GM23338 (cell line): ENCODE measurements around the gene CDR2L. TPM values are rescaled to one million over a fixed set of nuclear protein-coding genes. Genes with fewer than 3 reads are reported as not detected.

ENCODE experiments used
- ATAC-seq: fragments of 200-7000 bp; cut with Tn5 transposase; 3 replicates; pipeline ENCODE4 v1.9.1; 2020
- DNase-seq: peaks from one replicate; pipeline ENCODE4 v3.0.0-alpha.2; 2015; ENCODE audit warnings: low spot score
- H2AFZ ChIP-seq: fragments of 200-600 bp; sonication (generic); 2 replicates; pipeline ENCODE4 v1.8.0; 2016; ENCODE audit warnings: antibody characterized with exemption, mild to moderate bottlenecking, moderate library complexity
- H3F3A ChIP-seq: fragments of 200-600 bp; sonication (generic); replicated peaks from 2 replicates; pipeline ENCODE4 v1.8.0; 2017; ENCODE audit warnings: antibody characterized with exemption, mixed run types, low read depth
- H3K27ac ChIP-seq: fragments of 200-600 bp; sonication (generic); 2 replicates; pipeline ENCODE4 v1.6.1; 2016; ENCODE audit warnings: low read depth
- H3K27me3 ChIP-seq: fragments of 200-600 bp; sonication (generic); 2 replicates; pipeline ENCODE4 v1.8.0; 2016; ENCODE audit warnings: mild to moderate bottlenecking, mixed run types, moderate library complexity; ENCODE audit not compliant: insufficient read depth
- H3K36me3 ChIP-seq: fragments of 200-600 bp; sonication (generic); 2 replicates; pipeline ENCODE4 v1.8.0; 2016; ENCODE audit warnings: mild to moderate bottlenecking; ENCODE audit not compliant: insufficient read depth
- H3K4me1 ChIP-seq: fragments of 200-600 bp; sonication (generic); 2 replicates; pipeline ENCODE4 v1.8.0; 2016; ENCODE audit warnings: mild to moderate bottlenecking, moderate library complexity; ENCODE audit not compliant: insufficient read depth
- H3K4me2 ChIP-seq: fragments of 200-600 bp; sonication (generic); 2 replicates; pipeline ENCODE4 v1.7.1; 2017; ENCODE audit warnings: mixed run types
- H3K4me3 ChIP-seq: fragments of 200-600 bp; sonication (generic); 2 replicates; pipeline ENCODE4 v1.6.1; 2016; ENCODE audit warnings: mixed run types
- H3K79me2 ChIP-seq: fragments of 200-600 bp; sonication (generic); replicated peaks from 2 replicates; pipeline ENCODE4 v1.8.0; 2017; ENCODE audit warnings: mild to moderate bottlenecking; ENCODE audit not compliant: insufficient read depth
- H3K9me2 ChIP-seq: fragments of 200-600 bp; sonication (generic); 2 replicates; pipeline ENCODE4 v1.8.0; 2017; ENCODE audit not compliant: insufficient read depth
- H4K20me1 ChIP-seq: fragments of 200-600 bp; sonication (generic); replicated peaks from 2 replicates; pipeline ENCODE4 v1.8.0; 2017; ENCODE audit warnings: mild to moderate bottlenecking; ENCODE audit not compliant: insufficient read depth
- H3K27ac Mint-ChIP-seq: 2 replicates; pipeline ENCODE4 v1.8.0; 2020; ENCODE audit warnings: inconsistent platforms, mild to moderate bottlenecking, moderate library complexity, mixed read lengths
- H3K27me3 Mint-ChIP-seq: 3 replicates; pipeline ENCODE4 v1.8.0; 2022; ENCODE audit warnings: low read depth, mild to moderate bottlenecking, moderate library complexity, mixed read lengths, inconsistent platforms; ENCODE audit not compliant: insufficient read depth, poor library complexity
- H3K36me3 Mint-ChIP-seq: 3 replicates; pipeline ENCODE4 v1.8.0; 2021; ENCODE audit warnings: low read depth, mild to moderate bottlenecking, inconsistent platforms, moderate library complexity, mixed read lengths
- H3K4me1 Mint-ChIP-seq: 3 replicates; pipeline ENCODE4 v1.8.0; 2020; ENCODE audit warnings: mild to moderate bottlenecking, inconsistent platforms, mixed read lengths
- H3K4me3 Mint-ChIP-seq: 3 replicates; pipeline ENCODE4 v1.8.0; 2021; ENCODE audit warnings: moderate library complexity, mild to moderate bottlenecking, inconsistent platforms, mixed read lengths
- H3K9me3 Mint-ChIP-seq: 3 replicates; pipeline ENCODE4 v1.8.0; 2020; ENCODE audit warnings: moderate library complexity, mild to moderate bottlenecking, inconsistent platforms, mixed read lengths
- CREB1 ChIP-seq: fragments of 250-450 bp; sonication (Bioruptor Pico); IDR thresholded peaks from 2 replicates; pipeline ENCODE4 v1.5.0; 2020; ENCODE audit warnings: low read depth, mild to moderate bottlenecking, moderate library complexity
- POLR2AphosphoS5 ChIP-seq: IDR thresholded peaks from 2 replicates; pipeline ENCODE4 v1.6.1; 2016; ENCODE audit warnings: antibody characterized with exemption, low read depth
- STAT1 ChIP-seq: IDR thresholded peaks from one replicate; pipeline ENCODE4 v1.6.1; 2016; ENCODE audit warnings: antibody characterized with exemption; ENCODE audit not compliant: unreplicated experiment
- ZNF114 ChIP-seq: fragments of 250-450 bp; sonication (Bioruptor Pico); IDR thresholded peaks from 2 replicates; pipeline ENCODE4 v1.5.0; 2020; ENCODE audit warnings: mild to moderate bottlenecking, moderate library complexity
- ZNF331 ChIP-seq: fragments of 250-450 bp; sonication (Bioruptor Pico); IDR thresholded peaks from 2 replicates; pipeline ENCODE4 v1.5.0; 2020; ENCODE audit warnings: low read depth, mild to moderate bottlenecking, moderate library complexity
- polyA plus RNA-seq: library from polyadenylated mRNA; unstranded; fragments of >200 nt; fragmentation: Nextera tagmentation; extraction: Ambion mirVana; gene quantifications from 2 replicates; pipeline ENCODE4 v1.2.1, GENCODE V29; 2016
- total RNA-seq: library from RNA; depleted of rRNA; stranded (reverse); fragments of >200 nt; shearing (Covaris generic); gene quantifications from 2 replicates; pipeline ENCODE4 v1.2.3, GENCODE V29; 2014
- TF ChIP-seq, protein P1 (sequence below): IDR thresholded peaks from one replicate; pipeline ENCODE4 v1.6.1; 2018; ENCODE audit warnings: antibody characterized with exemption; ENCODE audit not compliant: unreplicated experiment
- TF ChIP-seq, protein P2 (sequence below), 2 experiments: fragments of 200-600 bp in 1 of 2; sonication (generic) in 1 of 2; conservative IDR thresholded peaks; 2 replicates each; pipeline versions ENCODE4 v1.5.1 to v1.6.1; 2016 to 2017; ENCODE audit warnings: antibody characterized with exemption in 2 of 2, low read depth in 2 of 2, mild to moderate bottlenecking in 2 of 2, moderate library complexity in 1 of 2

Gene CDR2L
- total and polyA plus RNA-seq, 2 experiments from 2014 or later, result 17.7 to 35.8 TPM

DNA sequence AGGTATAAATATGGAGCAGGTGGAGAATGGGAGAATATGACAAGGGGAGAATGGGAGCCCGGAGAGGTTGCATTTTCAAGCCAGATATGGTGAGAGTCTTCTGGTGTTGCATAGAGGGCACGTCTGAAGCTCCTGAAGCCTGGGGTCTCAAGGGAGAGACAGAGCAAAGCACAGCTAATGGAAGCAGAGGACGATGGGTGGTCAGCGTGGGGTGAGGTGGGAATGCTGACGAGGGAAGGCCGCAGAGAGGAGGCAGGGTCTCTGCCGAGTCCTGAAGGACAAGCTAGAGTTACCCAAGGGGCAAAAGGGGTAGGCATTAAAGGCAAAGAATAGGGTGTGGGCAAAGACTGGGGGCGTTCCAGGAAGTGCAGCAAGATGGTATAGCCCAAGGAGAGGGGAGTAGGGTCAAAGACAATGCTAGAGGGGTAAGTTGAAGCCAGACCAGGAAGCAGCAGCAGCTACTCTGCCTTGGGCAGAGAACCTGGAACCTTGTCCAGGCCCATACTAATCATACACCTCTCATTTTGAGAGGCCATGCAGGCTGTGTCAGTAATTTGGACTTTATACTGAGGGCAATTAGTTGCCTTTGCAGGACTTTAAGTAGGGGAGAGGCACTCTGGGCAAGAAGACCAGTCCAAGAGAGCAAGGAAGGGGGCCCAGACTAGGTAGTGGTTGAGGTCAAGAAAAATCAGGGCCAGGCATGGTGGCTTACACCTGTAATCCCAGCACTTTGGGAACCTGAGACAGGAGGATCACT, 49.1 kb upstream of the CDR2L start (continued):
- TF ChIP-seq STAT1, result no peak
- TF ChIP-seq, protein P1, sequence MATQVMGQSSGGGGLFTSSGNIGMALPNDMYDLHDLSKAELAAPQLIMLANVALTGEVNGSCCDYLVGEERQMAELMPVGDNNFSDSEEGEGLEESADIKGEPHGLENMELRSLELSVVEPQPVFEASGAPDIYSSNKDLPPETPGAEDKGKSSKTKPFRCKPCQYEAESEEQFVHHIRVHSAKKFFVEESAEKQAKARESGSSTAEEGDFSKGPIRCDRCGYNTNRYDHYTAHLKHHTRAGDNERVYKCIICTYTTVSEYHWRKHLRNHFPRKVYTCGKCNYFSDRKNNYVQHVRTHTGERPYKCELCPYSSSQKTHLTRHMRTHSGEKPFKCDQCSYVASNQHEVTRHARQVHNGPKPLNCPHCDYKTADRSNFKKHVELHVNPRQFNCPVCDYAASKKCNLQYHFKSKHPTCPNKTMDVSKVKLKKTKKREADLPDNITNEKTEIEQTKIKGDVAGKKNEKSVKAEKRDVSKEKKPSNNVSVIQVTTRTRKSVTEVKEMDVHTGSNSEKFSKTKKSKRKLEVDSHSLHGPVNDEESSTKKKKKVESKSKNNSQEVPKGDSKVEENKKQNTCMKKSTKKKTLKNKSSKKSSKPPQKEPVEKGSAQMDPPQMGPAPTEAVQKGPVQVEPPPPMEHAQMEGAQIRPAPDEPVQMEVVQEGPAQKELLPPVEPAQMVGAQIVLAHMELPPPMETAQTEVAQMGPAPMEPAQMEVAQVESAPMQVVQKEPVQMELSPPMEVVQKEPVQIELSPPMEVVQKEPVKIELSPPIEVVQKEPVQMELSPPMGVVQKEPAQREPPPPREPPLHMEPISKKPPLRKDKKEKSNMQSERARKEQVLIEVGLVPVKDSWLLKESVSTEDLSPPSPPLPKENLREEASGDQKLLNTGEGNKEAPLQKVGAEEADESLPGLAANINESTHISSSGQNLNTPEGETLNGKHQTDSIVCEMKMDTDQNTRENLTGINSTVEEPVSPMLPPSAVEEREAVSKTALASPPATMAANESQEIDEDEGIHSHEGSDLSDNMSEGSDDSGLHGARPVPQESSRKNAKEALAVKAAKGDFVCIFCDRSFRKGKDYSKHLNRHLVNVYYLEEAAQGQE, result no peak

DNA sequence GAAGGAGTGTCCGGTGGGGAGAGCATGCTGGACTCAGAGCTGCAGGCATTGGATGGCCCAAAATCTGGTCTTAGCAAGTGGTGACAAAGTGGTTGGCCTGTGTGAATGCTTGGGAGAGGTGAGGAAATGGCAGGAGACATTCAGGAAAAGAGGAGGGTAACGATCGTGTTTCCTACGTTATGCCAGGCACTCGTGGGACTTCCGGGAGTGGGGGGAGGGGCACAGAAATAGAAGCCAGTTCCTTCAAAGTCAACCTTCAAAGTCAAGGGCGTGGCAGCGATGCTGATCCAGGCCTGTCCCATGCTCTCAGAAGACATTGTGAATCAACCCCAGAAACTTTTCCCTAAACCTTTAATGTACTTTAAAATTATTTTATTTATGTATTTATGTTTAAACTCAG, 47.9 kb upstream of the CDR2L start:
- peaks cover 58% of the 10 kb centered on the region for H3K27me3 Mint-ChIP-seq
- H3K9me3 Mint-ChIP-seq, result no peaks in the 10 kb centered on the region
- no peak overlapping the region; the same call in 2 of the 3 replicates for H3K4me3 Mint-ChIP-seq
- Histone ChIP-seq H4K20me1 (no peaks in the 10 kb centered on the region), H3K9me2 (no peaks in the 10 kb centered on the region), H3K4me2 (no peak overlapping the region), H3K79me2 (no peaks in the 10 kb centered on the region), H3K36me3 (no peaks in the 10 kb centered on the region), H3K27ac (no peak overlapping the region), H3K27me3 (peaks cover 53% of the 10 kb centered on the region), H3F3A (no peaks in the 10 kb centered on the region), H3K4me1 (0 out of 2 replicates have a peak, but pooled peaks cover 4% of the 10 kb centered on the region), H2AFZ (no peak overlapping the region), H3K4me3 (no peak overlapping the region)
- DNase-seq, result no peak
- TF ChIP-seq ZNF114 (CRISPR knock-in tag), result no peak
- TF ChIP-seq ZNF331 (CRISPR knock-in tag), result no peak
- TF ChIP-seq CREB1 (CRISPR knock-in tag), result no peak
- no peak for TF ChIP-seq POLR2AphosphoS5
- TF ChIP-seq, protein P2, sequence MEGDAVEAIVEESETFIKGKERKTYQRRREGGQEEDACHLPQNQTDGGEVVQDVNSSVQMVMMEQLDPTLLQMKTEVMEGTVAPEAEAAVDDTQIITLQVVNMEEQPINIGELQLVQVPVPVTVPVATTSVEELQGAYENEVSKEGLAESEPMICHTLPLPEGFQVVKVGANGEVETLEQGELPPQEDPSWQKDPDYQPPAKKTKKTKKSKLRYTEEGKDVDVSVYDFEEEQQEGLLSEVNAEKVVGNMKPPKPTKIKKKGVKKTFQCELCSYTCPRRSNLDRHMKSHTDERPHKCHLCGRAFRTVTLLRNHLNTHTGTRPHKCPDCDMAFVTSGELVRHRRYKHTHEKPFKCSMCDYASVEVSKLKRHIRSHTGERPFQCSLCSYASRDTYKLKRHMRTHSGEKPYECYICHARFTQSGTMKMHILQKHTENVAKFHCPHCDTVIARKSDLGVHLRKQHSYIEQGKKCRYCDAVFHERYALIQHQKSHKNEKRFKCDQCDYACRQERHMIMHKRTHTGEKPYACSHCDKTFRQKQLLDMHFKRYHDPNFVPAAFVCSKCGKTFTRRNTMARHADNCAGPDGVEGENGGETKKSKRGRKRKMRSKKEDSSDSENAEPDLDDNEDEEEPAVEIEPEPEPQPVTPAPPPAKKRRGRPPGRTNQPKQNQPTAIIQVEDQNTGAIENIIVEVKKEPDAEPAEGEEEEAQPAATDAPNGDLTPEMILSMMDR (conservative IDR thresholded peaks at IDR 0.05; ENCODE audit: low read depth in 2 of 2), result no peak
- H3K36me3 Mint-ChIP-seq, result no peaks in the 10 kb centered on the region
- no peak for ATAC-seq
- H3K4me1 Mint-ChIP-seq, result peaks cover 14% of the 10 kb centered on the region
- H3K27ac Mint-ChIP-seq, result no peak overlapping the region
